Measurements from ENCODE around the gene STK32C.

DNA sequence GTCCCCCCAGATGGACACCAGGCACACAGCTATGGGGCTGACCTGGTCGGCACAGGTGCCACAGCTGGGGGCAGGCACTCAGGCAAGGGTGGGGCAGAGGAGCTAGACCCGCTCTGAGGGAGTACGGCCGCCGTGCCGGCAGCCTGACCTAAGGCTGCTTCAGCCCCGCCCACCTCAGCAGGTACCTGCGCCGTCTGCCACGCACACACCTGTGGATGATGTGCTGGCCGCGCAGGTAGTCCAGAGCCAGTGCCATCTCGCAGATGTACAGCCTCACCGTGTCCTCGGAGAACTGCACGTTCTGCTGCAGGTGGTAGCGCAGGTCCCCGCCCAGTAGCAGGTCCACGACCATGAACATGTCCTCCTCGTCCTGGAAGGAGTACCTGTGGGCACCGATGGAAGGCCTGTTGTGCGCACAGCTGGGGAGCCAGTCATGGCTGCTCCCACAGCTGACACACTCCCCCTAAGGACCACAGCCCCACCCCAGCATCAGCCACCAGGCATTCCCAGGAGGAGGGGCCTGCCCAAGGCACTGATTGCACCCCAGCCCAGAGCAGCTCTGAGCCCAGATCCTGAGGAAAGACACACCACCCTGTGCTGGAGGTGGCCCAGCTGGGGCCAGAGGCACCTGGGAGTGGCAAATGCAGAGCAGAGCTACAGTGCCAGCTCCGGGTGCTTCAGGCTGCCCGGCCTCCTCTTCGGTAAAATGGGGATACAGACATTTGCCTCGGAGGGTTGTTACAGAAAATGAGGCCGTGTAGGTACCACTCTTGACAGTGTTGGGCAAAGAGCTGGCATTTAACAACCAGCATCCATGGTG lies 81.0 kb downstream of the STK32C start:
- TF ChIP-seq POLR2AphosphoS5 (IDR thresholded peaks at IDR 0.05; ENCODE audit: borderline replicate concordance, low read depth, low read length) (no peak), FOXP2 (optimal IDR thresholded peaks at IDR 0.05; ENCODE audit: control extremely low read depth, extremely low read length, insufficient read depth) (no peak)

Data from SK-N-MC (cell line).